ENCODE results near the gene BAAT.

DNA sequence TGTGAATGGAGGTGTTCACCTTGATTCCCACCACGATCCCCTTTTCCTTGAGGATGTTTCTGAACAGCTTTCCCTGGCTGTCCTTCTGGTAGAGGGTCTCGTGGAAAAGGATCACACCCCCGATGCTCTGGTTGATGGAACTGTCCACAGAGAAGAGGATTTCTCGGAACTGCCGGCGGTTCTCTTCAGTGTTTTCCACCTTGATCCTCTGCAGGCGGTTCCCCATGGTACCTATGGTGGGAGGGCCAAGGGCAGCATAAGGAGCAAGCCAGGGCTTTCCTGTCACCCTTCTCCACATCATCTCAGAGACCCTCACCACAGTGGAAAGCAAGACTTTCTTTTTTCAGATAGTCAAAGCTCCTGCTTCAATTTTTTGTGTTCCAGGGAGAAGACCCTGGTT lies 44.9 kb upstream of the BAAT start:
- TF ChIP-seq FOXP1 (CRISPR knock-in tag; IDR thresholded peaks at IDR 0.05), result no peak
- no peak for TF ChIP-seq ZBTB17 (CRISPR knock-in tag; IDR thresholded peaks at IDR 0.05)
- TF ChIP-seq MYNN (IDR thresholded peaks at IDR 0.05), result no peak
- no peak for TF ChIP-seq MYNN (CRISPR knock-in tag; IDR thresholded peaks at IDR 0.05)
- no peak for TF ChIP-seq EGR1 (conservative IDR thresholded peaks at IDR 0.05)
- no peak for TF ChIP-seq POLR2A (conservative IDR thresholded peaks at IDR 0.05)
- TF ChIP-seq ELF1 (tag; IDR thresholded peaks at IDR 0.05), result no peak
- TF ChIP-seq EZH2 (IDR thresholded peaks at IDR 0.05; ENCODE audit: borderline replicate concordance, low read depth, low read length), result no peak
- TF ChIP-seq, protein P1, sequence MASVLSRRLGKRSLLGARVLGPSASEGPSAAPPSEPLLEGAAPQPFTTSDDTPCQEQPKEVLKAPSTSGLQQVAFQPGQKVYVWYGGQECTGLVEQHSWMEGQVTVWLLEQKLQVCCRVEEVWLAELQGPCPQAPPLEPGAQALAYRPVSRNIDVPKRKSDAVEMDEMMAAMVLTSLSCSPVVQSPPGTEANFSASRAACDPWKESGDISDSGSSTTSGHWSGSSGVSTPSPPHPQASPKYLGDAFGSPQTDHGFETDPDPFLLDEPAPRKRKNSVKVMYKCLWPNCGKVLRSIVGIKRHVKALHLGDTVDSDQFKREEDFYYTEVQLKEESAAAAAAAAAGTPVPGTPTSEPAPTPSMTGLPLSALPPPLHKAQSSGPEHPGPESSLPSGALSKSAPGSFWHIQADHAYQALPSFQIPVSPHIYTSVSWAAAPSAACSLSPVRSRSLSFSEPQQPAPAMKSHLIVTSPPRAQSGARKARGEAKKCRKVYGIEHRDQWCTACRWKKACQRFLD (CRISPR knock-in tag; IDR thresholded peaks at IDR 0.05), result no peak
- no peak for TF ChIP-seq ZFX (CRISPR knock-in tag; IDR thresholded peaks at IDR 0.05)
- TF ChIP-seq ZNF143 (CRISPR knock-in tag; IDR thresholded peaks at IDR 0.05), result no peak
- no peak for TF ChIP-seq BDP1 (IDR thresholded peaks at IDR 0.05; ENCODE audit: insufficient read depth, insufficient read length)

Data from K562 (cell line).